ENCODE data around the gene ABR. TPM values are rescaled to one million over a fixed set of nuclear protein-coding genes. Genes with fewer than 3 reads are reported as not detected.

ABR gene
- total RNA-seq, 1 experiment from 2014 or later: 35.4 TPM

DNA sequence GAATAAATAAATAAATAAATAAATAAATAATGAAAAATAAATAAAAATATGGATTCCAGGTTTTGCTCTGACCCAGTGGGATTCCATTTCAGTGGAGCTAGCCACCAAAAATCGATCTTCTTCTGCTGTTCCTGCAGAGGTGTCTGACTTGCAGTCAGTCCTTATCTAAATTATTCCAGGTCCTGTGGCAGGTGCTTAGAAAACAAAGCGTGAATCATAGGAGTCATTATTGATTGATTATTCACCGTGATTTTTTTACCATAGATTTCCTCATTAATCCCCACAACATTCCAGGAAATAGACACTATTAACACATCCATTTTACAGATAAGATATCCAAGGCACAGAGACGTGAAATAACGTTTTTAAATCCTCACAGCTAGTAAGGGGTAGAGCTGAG is 31.5 kb upstream of the ABR start:
- DNase-seq: no peak
- H3K27ac ChIP-seq (ENCODE audit: low read length): no peak overlapping the region
- H2AFZ ChIP-seq (ENCODE audit: low read length): no peak overlapping the region
- no peak for ATAC-seq
- H3K27me3 ChIP-seq (ENCODE audit: low read length): no peaks in the 10 kb centered on the region
- no peaks in the 10 kb centered on the region for H4K20me1 ChIP-seq (ENCODE audit: low read length)
- no peak overlapping the region for H3K9ac ChIP-seq (ENCODE audit: low read length)
- no peaks in the 10 kb centered on the region for H3K4me1 ChIP-seq (ENCODE audit: insufficient read depth, low read length)
- no peaks in the 10 kb centered on the region for H3K9me2 ChIP-seq (replicated peaks; ENCODE audit: low read length)
- H3K79me2 ChIP-seq (ENCODE audit: low read length): no peaks in the 10 kb centered on the region
- no peak overlapping the region for H3K4me3 ChIP-seq (ENCODE audit: low read length)
- H3K9me3 ChIP-seq (ENCODE audit: low read length): no peaks in the 10 kb centered on the region
- ChIA-PET POLR2A (ENCODE audit: unreplicated experiment) (no interaction called here), CTCF (no interaction called here)
- no TSS peak for BruUV-seq (replicated peaks)
- no peaks in the 10 kb centered on the region for H3F3A ChIP-seq (ENCODE audit: low read length, unreplicated experiment)
- intact Hi-C loops (cut with micrococcal nuclease): no loop called here
- no peaks in the 10 kb centered on the region for H3K36me3 ChIP-seq (ENCODE audit: low read depth, low read length)
- no peak for TF ChIP-seq EZH2phosphoT487 (IDR thresholded peaks at IDR 0.05; ENCODE audit: borderline replicate concordance, low read length)
- TF ChIP-seq, protein P1, sequence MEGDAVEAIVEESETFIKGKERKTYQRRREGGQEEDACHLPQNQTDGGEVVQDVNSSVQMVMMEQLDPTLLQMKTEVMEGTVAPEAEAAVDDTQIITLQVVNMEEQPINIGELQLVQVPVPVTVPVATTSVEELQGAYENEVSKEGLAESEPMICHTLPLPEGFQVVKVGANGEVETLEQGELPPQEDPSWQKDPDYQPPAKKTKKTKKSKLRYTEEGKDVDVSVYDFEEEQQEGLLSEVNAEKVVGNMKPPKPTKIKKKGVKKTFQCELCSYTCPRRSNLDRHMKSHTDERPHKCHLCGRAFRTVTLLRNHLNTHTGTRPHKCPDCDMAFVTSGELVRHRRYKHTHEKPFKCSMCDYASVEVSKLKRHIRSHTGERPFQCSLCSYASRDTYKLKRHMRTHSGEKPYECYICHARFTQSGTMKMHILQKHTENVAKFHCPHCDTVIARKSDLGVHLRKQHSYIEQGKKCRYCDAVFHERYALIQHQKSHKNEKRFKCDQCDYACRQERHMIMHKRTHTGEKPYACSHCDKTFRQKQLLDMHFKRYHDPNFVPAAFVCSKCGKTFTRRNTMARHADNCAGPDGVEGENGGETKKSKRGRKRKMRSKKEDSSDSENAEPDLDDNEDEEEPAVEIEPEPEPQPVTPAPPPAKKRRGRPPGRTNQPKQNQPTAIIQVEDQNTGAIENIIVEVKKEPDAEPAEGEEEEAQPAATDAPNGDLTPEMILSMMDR (conservative IDR thresholded peaks at IDR 0.05; ENCODE audit: low read depth, low read length): no peak
- no peak for TF ChIP-seq EZH2 (IDR thresholded peaks at IDR 0.05; ENCODE audit: low read length, unreplicated experiment)
- no peak overlapping the region for H3K4me2 ChIP-seq (ENCODE audit: low read length)

DNA sequence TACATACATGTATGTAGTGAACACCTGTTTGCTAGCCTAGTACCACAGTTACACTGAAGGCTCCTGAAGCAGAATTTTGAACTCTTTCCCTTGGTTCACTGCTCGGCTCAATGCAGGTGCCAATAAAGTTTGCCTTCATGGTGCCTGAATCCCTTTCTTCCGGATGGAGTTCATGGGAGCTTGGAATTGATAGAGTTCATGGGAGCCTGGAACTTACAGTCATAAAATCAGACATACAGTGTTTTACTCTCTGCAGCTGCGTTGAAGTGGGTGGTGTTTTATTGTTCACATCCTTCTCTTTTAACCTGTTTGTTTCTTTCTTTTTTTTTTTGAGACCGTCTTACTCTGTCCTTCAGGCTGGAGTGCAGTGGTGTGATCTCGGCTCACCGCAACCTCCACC is 29.2 kb upstream of the ABR start:
- Histone ChIP-seq H3K9me2 (replicated peaks; ENCODE audit: low read length) (no peaks in the 10 kb centered on the region), H4K20me1 (ENCODE audit: low read length) (no peaks in the 10 kb centered on the region), H3K4me3 (ENCODE audit: low read length) (no peak overlapping the region), H3K27ac (ENCODE audit: low read length) (no peak overlapping the region), H3K4me1 (ENCODE audit: insufficient read depth, low read length) (no peaks in the 10 kb centered on the region), H3K79me2 (ENCODE audit: low read length) (no peaks in the 10 kb centered on the region), H3K4me2 (ENCODE audit: low read length) (no peak overlapping the region), H3K36me3 (ENCODE audit: low read depth, low read length) (no peaks in the 10 kb centered on the region), H3K9ac (ENCODE audit: low read length) (no peak overlapping the region), H3K9me3 (ENCODE audit: low read length) (no peaks in the 10 kb centered on the region), H3K27me3 (ENCODE audit: low read length) (no peaks in the 10 kb centered on the region), H3F3A (ENCODE audit: low read length, unreplicated experiment) (no peaks in the 10 kb centered on the region), H2AFZ (ENCODE audit: low read length) (no peak overlapping the region)
- no peak for TF ChIP-seq EZH2 (IDR thresholded peaks at IDR 0.05; ENCODE audit: low read length, unreplicated experiment)
- TF ChIP-seq EZH2phosphoT487 (IDR thresholded peaks at IDR 0.05; ENCODE audit: borderline replicate concordance, low read length): no peak
- TF ChIP-seq, protein P1 (conservative IDR thresholded peaks at IDR 0.05; ENCODE audit: low read depth, low read length): no peak
- DNase-seq: no peak
- intact Hi-C loops (cut with micrococcal nuclease): no loop called here
- ATAC-seq: no peak
- no TSS peak for BruUV-seq (replicated peaks)
- CTCF ChIA-PET: no interaction called here
- POLR2A ChIA-PET (ENCODE audit: unreplicated experiment): no interaction called here

DNA sequence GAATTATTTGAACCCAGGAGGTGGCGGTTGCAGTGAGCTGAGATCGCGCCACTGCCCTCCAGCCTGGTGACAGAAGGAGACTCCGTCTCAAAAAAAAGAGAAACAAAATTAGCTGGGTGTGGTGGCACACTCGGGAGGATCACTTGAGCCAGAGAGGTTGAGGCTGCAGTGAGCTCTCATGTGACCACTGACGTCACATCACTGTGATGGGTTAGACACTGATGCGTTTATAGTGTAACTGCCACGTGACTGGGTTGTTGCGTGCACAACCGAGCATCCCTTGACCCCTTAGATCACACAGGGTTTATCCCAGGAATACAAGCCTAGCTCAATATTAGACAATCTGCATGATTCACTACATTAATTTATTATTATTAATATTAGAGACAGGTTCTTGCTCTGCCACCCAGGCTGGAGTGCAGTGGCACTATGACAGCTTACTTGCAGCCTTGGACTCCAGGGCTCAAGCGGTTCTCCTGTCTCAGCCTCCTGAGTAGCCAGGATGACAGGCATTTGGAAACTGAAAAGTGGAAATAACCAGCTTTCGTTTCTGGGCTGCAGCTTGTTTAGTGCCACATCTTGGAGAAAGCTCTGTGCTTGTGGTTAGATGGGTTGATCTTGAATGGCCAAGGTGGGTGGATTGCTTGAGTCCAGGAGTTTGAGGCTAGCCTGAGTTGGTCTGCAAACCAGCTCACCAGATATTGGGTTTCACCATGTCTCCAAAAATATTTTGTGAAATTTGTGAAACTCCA is 26.4 kb upstream of the ABR start:
- ATAC-seq: no peak
- Histone ChIP-seq H4K20me1 (ENCODE audit: low read length) (no peaks in the 10 kb centered on the region), H3K9ac (ENCODE audit: low read length) (no peak overlapping the region), H3K4me2 (ENCODE audit: low read length) (no peak overlapping the region), H3K4me3 (ENCODE audit: low read length) (no peak overlapping the region), H2AFZ (ENCODE audit: low read length) (no peak overlapping the region), H3K27ac (ENCODE audit: low read length) (no peak overlapping the region), H3K79me2 (ENCODE audit: low read length) (no peaks in the 10 kb centered on the region), H3K4me1 (ENCODE audit: insufficient read depth, low read length) (peaks cover 5% of the 10 kb centered on the region; the same call in 1 of the 2 replicates), H3K27me3 (ENCODE audit: low read length) (no peaks in the 10 kb centered on the region), H3K36me3 (ENCODE audit: low read depth, low read length) (no peaks in the 10 kb centered on the region), H3K9me3 (ENCODE audit: low read length) (no peaks in the 10 kb centered on the region), H3K9me2 (replicated peaks; ENCODE audit: low read length) (no peaks in the 10 kb centered on the region), H3F3A (ENCODE audit: low read length, unreplicated experiment) (no peaks in the 10 kb centered on the region)
- ChIA-PET POLR2A (ENCODE audit: unreplicated experiment) (no interaction called here), CTCF (interaction anchor here (0.5 to 0.6 kb wide), 2 partner anchors 17 to 633 kb away, joined by 3 to 13 read pairs; no protein-coding TSS in a partner anchor)
- DNase-seq: no peak
- TF ChIP-seq EZH2 (IDR thresholded peaks at IDR 0.05; ENCODE audit: low read length, unreplicated experiment) (no peak), EZH2phosphoT487 (IDR thresholded peaks at IDR 0.05; ENCODE audit: borderline replicate concordance, low read length) (no peak)
- TF ChIP-seq, protein P1 (conservative IDR thresholded peaks at IDR 0.05; ENCODE audit: low read depth, low read length): no peak
- no TSS peak for BruUV-seq (replicated peaks)
- intact Hi-C loops (cut with micrococcal nuclease): no loop called here
